Activated gamma-delta T cell treated with Interleukin-2 at 50 U/mL for 16 hours (primary cell): ENCODE results near the gene ERMAP.
"Not testable (repeated sequence)": the region's sequence is repeated elsewhere in the genome, so short reads cannot be mapped to it uniquely, and the experiment has no call there.

Experiments used
- DNase-seq: peaks from one replicate; pipeline ENCODE4 v3.0.0-alpha.2; 2020

The ERMAP gene

DNA sequence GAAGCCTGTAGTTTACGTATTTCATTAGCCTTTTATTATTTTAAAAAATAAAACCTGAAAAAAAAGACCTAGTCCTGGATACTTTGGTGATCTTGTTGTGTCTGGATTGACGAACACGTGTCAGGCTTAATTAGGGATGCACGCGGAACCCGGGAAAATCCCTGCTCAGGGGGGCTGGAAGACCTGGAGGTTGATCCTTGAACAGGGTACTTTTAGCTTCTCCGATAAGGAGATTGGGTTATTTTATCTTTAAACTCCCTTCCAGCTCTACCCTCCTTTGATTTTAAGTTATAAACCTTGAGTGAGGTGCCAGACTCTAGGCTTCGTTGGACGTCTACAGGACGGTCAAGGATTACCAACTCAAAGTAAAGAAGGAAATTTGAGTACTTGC lies 28.9 kb downstream of the ERMAP start:
- no peak for DNase-seq

DNA sequence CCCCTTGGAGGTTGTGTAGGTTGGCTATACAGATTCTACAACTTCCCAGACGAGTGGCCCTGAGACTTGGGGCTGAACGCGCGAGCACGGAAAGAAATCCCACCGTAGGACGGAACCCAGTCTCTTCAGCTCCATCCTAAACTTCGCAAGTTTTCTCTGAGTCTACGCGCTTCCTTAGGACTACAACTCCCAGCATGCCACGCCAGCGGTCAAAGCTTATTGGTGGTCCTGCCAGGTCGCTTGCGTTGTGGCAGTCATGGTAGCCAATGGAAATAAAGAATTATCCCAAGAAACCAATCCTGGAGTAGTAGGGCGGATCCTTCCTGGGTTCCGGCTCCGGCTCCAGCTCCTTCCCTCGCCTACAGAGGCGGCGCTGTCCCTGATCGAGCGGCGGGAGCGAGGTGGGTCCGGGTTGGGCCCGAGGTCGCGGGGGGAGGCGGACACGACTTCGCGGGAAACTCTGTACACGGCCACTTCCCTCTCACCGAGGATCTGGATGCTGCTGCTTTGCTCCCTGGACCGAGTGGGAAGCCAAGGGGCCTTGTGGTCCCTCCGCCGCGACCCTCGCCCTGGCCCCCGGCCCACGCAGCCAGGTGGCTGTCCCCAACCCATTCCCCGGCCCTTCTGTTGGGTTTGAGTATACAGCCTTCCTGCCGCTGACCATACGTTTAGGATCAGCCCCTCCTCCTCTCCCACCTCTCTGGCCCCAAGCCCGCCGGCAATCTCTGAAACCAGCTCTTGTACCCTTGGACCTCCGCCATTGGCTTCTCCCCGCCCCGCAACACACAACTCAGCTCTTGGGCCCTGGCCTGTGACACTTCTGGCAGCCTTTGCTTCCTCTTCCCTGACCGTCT lies 29.6 kb downstream of the ERMAP start, which contains the start of gene ZNF691:
ZNF691 (plus strand) TSS at position 357 of the 854 bp plus-strand sequence. CDS start 3,046 bp downstream, outside the sequence.
- DNase-seq: peak; percentile 83

DNA sequence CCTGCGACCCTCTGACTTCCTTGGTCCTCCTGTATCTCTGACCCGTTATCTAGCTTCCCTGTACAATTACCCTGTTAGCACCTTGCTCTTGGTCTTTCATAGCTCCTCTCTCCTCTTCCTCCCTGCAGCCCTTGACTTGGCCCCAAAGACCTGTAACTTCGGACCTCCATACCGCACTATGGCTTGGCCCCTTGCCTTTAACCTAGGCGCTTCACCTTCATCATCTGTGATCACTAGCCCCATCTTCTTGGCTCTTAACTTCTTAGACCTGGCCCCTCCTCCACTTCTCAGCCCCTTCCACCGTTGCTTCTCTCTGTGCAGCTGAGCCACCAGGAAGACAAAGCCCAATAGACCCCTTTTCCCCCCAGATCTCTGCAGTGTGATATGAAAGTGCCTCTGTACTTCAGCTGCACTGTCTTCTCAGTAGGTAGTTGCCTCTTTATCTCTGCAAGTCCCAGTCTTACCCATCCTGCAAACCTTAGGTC lies 30.2 kb downstream of the ERMAP start:
- no peak for DNase-seq

DNA sequence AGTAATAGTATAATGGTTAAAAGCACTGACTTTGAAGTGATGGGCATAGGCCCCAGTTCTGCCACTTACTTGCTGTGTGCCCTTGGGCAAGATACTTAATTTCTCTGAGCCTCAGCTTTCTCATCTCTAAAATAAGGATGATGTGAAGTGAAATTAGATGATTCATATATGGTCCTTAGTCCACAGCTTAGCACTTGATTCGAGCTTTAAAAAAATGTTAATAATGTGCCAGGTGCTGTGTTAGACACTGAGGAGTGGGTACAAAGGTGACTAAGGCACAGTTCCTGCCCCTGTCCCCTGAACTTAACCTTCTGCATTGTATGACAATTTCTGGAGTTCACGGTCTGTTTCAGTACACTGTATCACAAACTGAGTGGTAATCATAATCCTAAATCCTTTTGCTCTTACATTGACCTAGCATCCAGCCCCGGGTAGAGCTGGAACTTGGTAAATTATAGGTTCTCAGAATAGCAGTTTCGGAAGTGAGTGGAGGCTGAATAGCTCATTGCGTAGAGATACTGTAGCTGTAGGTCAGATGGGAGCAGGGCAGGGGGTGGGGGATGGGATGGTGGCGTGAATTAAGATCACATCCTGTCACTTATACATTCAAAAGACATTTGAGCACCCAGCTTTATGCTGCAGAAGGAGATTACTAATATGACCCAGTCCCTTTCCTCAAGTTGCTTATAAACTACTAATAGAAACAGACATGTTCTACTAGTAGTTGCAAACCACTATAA lies 31.0 kb downstream of the ERMAP start:
- no peak for DNase-seq

DNA sequence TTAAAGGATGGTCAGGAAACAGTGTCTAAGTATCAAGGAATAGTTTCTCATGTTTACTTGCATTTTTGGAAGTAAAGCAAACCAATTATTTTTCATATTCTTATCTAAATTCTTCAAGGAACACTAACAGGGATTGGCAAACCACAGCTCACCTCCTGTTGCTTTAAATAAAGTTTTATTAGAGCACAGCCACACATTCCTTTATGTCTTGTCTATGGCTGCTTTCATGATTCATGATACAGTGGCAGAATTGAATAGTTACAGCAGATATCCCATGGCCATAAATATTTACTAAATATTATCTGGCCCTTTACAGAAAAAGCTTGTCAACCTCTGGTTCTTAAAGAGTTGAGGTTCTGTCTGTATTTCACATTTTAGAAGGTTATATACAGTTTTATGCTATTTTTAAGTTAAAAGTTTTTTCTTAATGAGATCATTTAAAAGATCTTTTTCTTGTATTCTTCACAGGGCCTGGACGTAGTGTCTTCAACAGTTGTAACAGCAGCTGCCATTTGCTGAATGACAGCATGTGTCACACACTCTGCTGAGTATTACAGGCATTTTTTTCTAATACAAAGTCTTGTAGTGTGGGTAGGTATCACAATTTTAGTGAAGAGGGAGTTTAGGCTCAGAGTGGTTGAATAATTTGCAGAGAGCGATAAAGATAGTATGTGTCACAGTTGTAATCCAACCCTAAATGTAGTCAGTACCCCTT lies 32.1 kb downstream of the ERMAP start:
- DNase-seq: no peak

DNA sequence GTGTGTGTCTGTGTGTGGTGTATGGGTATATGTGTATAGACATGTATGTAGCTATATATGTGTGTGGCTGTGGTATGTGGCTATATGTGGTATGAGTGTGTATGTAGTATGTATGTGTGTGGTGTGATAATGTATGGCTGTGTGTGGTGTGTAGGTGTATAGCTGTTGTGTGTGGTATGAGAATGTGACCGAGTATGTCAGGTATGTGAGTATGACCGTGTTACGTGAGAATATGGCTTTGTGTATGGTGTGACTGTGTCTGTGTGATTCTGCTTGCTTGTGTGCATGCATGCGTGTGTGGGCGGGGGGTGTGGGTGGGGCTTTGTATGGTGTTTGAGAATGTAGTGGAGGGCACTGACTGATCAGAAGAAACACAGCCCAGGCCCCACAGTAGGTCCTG lies 33.0 kb downstream of the ERMAP start:
- DNase-seq: no peak

DNA sequence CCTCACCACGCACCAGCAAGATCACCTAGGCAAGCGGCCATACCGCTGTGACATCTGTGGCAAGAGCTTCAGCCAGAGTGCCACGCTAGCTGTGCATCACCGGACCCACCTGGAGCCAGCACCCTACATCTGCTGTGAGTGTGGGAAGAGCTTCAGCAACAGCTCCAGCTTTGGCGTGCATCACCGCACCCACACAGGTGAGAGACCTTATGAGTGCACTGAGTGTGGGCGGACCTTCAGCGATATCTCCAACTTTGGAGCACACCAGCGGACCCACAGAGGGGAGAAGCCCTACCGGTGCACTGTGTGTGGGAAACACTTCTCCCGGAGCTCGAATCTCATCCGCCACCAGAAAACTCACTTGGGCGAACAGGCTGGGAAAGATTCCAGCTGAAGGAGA lies 34.5 kb downstream of the ERMAP start:
- DNase-seq: no peak

DNA sequence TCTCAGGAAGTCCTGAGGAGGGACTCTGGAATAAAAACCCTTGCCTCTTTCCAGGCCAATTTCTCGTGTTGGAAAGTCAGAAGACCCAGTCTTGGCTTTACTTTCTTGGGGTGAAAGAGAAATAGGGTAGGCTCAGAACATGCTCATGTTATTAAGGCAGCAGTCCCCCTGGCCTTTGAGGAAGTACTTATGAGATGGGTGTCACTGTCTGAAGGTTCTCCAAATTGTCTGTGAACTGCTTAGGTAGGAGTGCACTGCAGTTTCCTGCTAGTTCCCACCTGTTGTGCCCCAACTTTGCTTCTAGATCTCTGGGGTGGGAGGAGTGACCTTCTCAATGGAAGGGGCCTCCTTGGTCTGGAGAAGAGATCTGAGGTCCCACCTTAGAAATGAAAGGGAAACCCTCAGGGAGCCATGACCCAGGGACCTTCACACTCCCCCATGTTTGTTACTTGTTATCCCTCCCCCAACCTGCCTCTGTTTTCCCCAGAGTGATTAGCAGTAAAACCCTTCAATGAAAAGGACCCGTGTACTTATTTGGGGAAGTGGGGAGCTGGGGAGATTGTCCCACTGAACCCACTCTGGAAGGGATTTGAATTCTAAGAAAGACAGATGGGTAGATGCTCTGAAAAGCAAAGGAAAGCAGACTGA lies 35.2 kb downstream of the ERMAP start:
- no peak for DNase-seq

DNA sequence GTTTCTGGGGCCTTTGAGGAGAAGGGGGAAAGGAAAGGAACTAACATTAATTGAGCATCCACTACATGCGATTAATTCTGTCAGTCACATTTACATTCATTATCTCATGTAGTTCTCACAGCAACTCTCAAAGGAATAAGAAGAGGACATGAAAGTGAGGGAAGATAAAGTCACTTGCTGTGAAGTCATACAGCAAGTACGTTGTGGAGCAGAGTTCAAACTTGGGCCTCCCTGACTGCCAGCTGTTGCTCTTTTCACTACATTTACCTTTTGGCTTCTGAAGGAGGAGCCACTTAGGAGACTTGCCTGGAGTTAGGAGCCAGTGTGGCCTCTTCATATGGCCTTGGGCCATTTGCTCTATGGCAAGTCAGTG lies 35.7 kb downstream of the ERMAP start:
- DNase-seq: no peak

DNA sequence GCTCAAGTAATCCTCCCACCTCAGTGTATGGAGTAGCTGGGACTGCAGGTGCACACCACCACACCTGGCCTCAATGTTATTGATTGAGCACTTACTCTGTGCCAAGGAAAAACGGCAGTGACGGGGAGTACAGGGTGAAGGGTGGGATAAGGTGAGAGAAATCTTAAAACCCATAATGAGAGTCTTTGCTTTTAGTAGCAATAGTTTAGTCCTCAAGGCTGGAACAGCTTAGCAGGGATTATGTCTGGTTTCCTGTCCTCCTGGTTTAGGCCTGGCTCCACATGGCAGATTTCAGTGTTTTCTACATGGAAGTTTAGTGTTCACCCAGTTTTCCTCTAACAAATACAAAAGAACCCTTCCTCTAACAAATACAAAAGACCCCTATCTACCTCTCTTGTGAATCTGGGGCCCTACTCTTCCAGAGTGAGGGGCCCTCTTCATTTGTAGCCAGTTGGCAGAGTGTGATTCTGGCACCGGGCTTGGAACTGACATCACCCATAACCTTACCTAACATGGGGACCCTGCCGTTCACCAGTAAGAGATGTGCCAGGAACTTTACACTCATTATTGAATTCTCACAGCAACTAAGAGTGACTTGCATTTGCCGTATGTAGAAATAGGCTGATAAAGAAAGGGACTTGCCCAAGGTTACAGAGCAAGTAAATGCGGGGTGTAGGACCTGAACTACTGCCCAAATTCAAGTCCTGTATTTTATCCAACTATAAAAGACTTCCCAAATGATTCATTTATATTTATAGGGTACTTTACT lies 36.4 kb downstream of the ERMAP start:
- DNase-seq: no peak

DNA sequence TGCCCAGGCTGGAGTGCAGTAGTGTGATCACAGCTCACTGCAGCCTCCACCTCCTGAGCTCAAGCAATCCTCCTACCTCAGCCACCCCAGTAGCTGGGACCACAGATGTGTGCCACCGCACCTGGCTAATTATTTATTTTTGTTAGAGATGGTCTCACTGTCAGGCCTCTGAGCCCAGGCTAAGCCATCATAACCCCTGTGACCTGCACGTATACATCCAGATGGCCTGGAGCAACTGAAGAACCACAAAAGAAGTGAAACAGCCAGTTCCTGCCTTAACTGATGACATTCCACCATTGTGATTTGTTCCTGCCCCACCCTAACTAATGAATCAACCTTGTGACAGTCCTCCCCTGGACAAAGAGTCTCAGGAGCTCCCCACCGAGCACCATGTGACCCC lies 39.6 kb downstream of the ERMAP start:
- DNase-seq: not testable (repeated sequence)

DNA sequence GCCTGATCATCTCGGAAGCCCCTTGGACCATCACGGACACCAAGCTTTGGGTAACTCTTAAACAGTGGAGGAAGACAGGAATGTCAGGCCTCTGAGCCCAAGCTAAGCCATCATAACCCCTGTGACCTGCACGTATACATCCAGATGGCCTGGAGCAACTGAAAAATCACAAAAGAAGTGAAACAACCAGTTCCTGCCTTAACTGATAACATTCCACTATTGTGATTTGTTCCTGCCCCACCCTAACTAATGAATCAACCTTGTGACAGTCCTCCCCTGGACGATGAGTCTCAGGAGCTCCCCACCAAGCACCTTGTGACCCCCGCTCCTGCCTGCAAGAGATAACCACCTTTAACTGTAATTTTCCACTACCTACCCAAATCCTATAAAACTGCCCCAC lies 42.4 kb downstream of the ERMAP start:
- DNase-seq: not testable (repeated sequence)

DNA sequence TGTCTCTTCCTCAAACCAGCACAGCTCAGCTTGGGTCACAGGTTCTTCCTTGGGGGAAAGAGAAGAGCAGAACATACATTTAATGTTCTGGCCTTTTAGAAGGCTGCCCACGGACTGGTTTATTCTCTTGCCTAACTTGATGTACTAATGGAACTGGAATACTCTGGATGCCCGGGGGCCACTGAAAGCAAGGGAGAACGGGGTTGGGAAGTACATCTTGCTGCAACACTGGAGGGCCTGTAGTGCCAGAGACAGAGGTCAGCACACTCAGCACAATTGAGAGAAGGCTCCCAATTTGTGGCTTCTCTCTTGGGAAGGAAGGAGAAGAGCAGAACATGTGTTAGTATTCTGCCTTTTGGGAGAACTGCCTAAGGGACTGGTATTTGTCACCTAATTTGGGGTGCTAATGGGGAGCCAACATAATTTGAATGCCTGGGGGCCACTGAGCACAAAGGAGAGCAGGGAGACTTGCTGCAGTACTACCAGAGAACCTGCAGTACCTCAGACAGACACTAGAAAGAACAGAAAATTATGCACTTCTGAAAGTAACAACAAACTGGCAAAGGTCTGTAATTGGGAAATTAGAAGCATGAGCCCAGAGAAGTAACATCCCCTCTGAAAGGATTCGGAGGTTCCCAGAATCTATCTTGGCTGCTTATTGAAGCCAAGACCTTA lies 43.6 kb downstream of the ERMAP start:
- DNase-seq: no peak

DNA sequence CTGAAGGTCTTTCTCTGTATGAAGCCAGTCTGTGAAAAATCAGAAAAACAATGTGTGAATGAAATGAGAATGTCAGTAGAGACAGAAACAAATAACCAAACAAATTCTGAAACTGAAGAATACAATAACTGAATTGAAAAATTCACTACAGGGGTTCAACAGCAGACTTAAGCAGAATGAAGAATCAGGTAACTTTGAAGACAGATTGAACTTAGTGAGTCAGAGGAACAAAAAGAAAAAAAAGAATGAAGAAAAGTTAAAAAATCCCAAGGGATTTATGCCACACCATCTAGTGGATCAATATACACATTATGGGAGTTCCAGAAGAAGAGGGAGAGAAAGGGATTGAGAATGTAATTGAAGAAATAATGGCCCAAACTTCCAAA lies 44.1 kb downstream of the ERMAP start:
- no peak for DNase-seq

DNA sequence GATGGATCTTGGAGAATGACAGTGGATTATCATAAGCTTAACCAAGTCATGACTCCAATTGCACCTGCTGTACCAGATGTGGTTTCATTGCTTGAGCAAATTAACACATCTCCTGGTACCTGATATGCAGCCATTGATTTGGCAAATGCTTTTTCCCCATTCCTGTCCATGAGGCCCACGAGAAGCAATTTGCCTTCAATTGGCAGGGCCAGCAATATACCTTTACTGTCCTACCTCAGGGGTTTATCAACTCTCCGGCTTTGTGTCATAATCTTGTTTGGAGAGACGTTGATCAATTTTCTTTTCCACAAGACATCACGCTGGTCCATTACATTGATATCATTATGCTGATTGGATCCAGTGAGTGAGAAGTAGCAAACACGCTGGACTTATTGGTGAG lies 49.6 kb downstream of the ERMAP start:
- DNase-seq: no peak

DNA sequence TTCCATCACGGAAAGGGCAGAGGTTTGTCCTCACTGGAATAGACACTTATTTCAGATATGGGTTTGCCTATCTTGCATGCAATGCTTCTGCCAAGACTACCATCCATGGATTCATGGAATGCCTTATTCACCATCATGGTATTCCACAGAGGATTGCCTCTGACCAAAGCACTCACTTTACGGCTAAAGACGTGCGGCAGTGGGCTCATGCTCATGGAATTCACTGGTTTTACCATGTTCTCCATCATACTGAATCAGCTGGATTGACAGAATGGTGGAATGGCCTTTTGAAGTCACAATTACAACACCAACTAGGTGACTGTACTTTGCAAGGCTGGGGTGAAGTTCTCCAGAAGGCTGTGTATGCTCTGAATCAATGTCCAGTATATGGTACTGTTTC lies 51.5 kb downstream of the ERMAP start:
- not testable (repeated sequence) for DNase-seq

DNA sequence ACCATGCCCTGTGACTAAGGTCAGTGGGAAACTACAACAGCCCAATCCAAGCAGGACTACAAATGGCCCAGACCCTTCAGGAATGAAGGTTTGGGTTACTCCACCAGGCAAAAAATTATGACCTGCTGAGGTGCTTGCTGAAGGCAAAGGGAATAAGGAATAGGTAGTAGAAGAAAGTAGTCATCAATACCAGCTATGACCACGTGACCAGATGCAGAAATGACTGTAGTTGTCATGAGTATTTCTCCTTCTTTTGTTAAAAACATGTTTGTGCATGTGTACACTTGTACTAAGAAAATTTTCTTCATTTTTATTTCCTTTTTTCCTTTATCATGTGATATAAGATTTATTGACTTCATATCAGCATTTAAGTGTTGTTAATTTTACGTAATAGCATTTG lies 52.3 kb downstream of the ERMAP start:
- DNase-seq: not testable (repeated sequence)

DNA sequence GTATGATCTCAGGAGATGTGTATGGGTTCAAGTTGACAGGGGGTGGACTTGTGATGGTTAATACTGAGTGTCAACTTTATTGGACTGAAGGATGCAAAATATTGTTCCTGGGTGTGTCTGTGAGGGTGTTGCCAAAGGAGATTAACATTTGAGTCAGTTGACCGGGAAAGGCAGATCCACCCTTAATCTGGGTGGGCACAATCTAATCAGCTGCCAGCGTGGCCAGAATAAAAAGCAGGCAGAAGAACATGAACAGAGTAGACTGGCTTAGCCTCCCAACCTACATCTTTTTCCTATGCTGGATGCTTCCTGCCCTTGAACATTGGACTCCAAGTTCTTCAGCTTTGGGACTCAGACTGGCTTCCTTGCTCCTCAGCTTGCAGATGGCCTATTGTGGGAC lies 52.8 kb downstream of the ERMAP start:
- not testable (repeated sequence) for DNase-seq

DNA sequence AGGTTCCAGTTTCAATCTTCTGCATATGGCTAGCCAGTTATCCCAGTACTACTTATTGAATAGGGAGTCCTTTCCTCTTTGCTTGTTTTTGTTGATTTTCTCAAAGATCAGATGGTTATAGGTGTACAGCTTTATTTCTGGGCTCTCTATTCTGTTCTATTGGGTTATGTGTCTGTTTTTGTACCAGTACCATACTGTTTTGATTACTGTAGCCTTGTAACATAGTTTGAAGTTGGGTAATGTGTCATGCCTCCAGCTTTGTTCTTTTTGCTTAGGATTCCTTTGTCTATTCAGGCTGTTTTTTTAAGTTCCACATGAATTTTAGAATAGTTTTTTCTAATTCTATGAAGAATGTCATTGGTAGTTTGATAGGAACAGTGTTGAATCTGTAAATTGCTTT lies 56.2 kb downstream of the ERMAP start:
- not testable (repeated sequence) for DNase-seq

DNA sequence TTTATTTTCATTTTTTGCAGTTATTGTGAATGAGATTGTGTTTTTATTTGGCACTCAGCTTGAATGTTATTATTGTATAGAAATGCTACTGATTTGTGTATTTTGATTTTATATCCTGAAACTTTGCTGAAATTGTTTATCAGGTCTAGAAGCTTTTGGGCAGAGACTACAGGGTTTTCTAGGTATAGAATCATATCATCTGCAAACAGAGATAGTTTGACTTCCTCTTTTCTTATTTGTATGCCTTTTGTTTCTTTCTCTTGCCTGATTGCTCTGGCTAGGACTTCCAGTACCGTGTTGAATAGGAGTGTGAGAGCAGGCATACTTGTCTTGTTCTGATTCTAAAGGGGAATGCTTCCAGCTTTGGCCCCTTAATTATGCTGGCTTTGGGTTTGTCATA lies 56.7 kb downstream of the ERMAP start:
- DNase-seq: no peak

DNA sequence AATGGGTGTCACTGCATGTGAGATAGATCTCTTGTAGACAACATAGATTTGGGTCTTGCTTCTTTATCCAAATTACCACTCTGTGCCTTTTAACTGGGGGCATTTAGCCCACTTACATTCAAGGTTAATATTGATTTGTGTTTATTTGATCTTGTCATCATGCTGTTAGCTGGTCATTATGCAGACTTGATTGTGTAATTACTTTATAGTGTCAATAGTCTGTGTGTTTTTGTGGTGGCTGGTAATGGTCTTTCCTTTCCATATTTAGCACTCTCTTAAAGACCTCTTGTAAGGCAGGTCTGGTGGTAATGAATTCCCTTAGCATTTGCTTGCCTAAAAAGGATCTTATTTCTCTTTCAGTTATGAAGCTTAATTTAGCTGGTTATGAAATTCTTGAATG lies 59.1 kb downstream of the ERMAP start:
- DNase-seq: no peak

DNA sequence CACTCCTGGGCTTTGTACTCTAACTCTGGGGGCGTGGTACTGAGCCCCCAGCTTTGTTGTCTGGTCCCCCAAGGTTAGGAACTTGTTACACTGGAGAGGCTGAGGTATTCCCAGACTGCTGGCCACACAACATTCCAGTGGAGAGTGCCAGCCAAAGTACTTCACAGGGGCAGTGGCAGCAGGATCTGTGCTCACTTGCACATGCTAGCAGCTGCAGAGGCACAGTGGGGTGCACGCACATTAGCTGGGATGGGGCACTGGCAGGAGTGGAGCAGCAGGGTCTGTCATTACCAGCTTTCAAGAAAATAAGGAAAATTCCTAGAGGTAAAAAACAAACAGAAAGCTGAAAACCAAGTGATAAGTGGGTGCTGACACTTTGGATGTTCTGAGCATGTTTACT lies 60.5 kb downstream of the ERMAP start:
- no peak for DNase-seq
